ENCODE measurements around the gene NLGN2.

The NLGN2 gene

GRCh38 chr17:7391307-7391706 is 16.3 kb upstream of the NLGN2 start:
- H3K4me3 ChIP-seq (ENCODE audit: low read depth, low read length) = no peak overlapping the region

- peak overlapping the region; percentile 62 for H3K4me3 ChIP-seq (ENCODE audit: low read depth, low read length)
Observed at GRCh38 chr17:7392696-7393612, 14.7 kb upstream of the NLGN2 start.

- peak overlapping the region; percentile 62 for H3K4me3 ChIP-seq (ENCODE audit: low read depth, low read length)
Observed at GRCh38 chr17:7393613-7394451, 13.8 kb upstream of the NLGN2 start.

GRCh38 chr17:7394452-7395191 is 13.0 kb upstream of the NLGN2 start, which contains the start of gene PLSCR3:
PLSCR3 (minus strand) TSS chr17:7394525; CDS start chr17:7394110, 415 bp downstream.
- H3K4me3 ChIP-seq (ENCODE audit: low read depth, low read length) = peak within 1 kb of the TSS; percentile 67

- H3K4me3 ChIP-seq (ENCODE audit: low read depth, low read length) = no peak overlapping the region
Observed at GRCh38 chr17:7396147-7396546, 11.5 kb upstream of the NLGN2 start.

- no peak overlapping the region for H3K4me3 ChIP-seq (ENCODE audit: low read depth, low read length)
Observed at GRCh38 chr17:7398612-7399011, 9.0 kb upstream of the NLGN2 start.

- H3K4me3 ChIP-seq (ENCODE audit: low read depth, low read length) = peak overlapping the region; percentile 66
Observed at GRCh38 chr17:7403043-7403726, 4.5 kb upstream of the NLGN2 start.

GRCh38 chr17:7403727-7403976 is 4.0 kb upstream of the NLGN2 start:
- H3K4me3 ChIP-seq (ENCODE audit: low read depth, low read length) = peak overlapping the region; percentile 66

- peak within 1 kb of the TSS; percentile 69 for H3K4me3 ChIP-seq (ENCODE audit: low read depth, low read length)
Observed at GRCh38 chr17:7403977-7404736, 3.5 kb upstream of the NLGN2 start, which contains the start of gene TMEM256. TMEM256 (minus strand) TSS chr17:7404097; CDS start chr17:7404084, 13 bp downstream.

GRCh38 chr17:7404737-7405349 is 2.8 kb upstream of the NLGN2 start:
- H3K4me3 ChIP-seq (ENCODE audit: low read depth, low read length) = peak overlapping the region; percentile 69

- peak overlapping the region; percentile 69 for H3K4me3 ChIP-seq (ENCODE audit: low read depth, low read length)
Observed at GRCh38 chr17:7405350-7406234, 2.1 kb upstream of the NLGN2 start.

GRCh38 chr17:7406235-7406825 is 1.3 kb upstream of the NLGN2 start:
- peak overlapping the region; percentile 69 for H3K4me3 ChIP-seq (ENCODE audit: low read depth, low read length)

- no peak overlapping the region for H3K4me3 ChIP-seq (ENCODE audit: low read depth, low read length)
Observed at GRCh38 chr17:7407082-7407481, 563 bp upstream of the NLGN2 start.

- H3K4me3 ChIP-seq (ENCODE audit: low read depth, low read length) = peak overlapping the region; percentile 18
Observed at GRCh38 chr17:7408252-7408727, 645 bp downstream of the NLGN2 start.

GRCh38 chr17:7408863-7409262 is 1.2 kb downstream of the NLGN2 start:
- no peak overlapping the region for H3K4me3 ChIP-seq (ENCODE audit: low read depth, low read length)

- no peak overlapping the region for H3K4me3 ChIP-seq (ENCODE audit: low read depth, low read length)
Observed at GRCh38 chr17:7409716-7410115, 2.1 kb downstream of the NLGN2 start.

- no peak overlapping the region for H3K4me3 ChIP-seq (ENCODE audit: low read depth, low read length)
Observed at GRCh38 chr17:7410634-7411426, 3.2 kb downstream of the NLGN2 start.
